HepG2 (cell line): ENCODE data around the gene LCE1C.

Experiments
- ARNT ChIP-seq: fragments of 450-650 bp; IDR thresholded peaks from 2 replicates; pipeline ENCODE4 v1.6.1; 2017
- BCL3 ChIP-seq: sonication (generic); formaldehyde crosslinking; IDR thresholded peaks from 2 replicates; pipeline ENCODE4 v1.5.1; 2020; ENCODE audit warnings: mild to moderate bottlenecking, missing genetic modification reagents, moderate library complexity
- BRCA1 ChIP-seq: sonication (generic); formaldehyde crosslinking; IDR thresholded peaks from 2 replicates; pipeline ENCODE4 v1.4.0; 2020; ENCODE audit warnings: missing genetic modification reagents
- CTCF ChIP-seq: sonication (generic); formaldehyde crosslinking; IDR thresholded peaks from 2 replicates; pipeline ENCODE4 v1.5.0; 2020; ENCODE audit warnings: mild to moderate bottlenecking, missing genetic modification reagents, moderate library complexity
- FOXP4 ChIP-seq: sonication (generic); formaldehyde crosslinking; IDR thresholded peaks from 2 replicates; pipeline ENCODE4 v1.4.0; 2020; ENCODE audit warnings: missing genetic modification reagents
- HDAC1 ChIP-seq: sonication (generic); formaldehyde crosslinking; IDR thresholded peaks from 2 replicates; pipeline ENCODE4 v1.5.1; 2020; ENCODE audit warnings: mild to moderate bottlenecking, missing genetic modification reagents
- HDAC2 ChIP-seq: sonication (generic); formaldehyde crosslinking; IDR thresholded peaks from 2 replicates; pipeline ENCODE4 v1.4.0; 2020; ENCODE audit warnings: missing genetic modification reagents
- NBN ChIP-seq: fragments of 450-650 bp; conservative IDR thresholded peaks from 2 replicates; pipeline ENCODE4 v1.6.1; 2017
- PREB ChIP-seq: sonication (generic); formaldehyde crosslinking; IDR thresholded peaks from 2 replicates; pipeline ENCODE4 v1.4.0; 2020; ENCODE audit warnings: missing genetic modification reagents
- RAD21 ChIP-seq: fragments of 450-650 bp; formaldehyde crosslinking; IDR thresholded peaks from 2 replicates; pipeline ENCODE4 v1.5.0; 2020; ENCODE audit warnings: mild to moderate bottlenecking
- RBAK ChIP-seq: sonication (generic); formaldehyde crosslinking; IDR thresholded peaks from 2 replicates; pipeline ENCODE4 v1.5.1; 2020; ENCODE audit warnings: mild to moderate bottlenecking, missing genetic modification reagents
- ZBTB8A ChIP-seq: sonication (generic); formaldehyde crosslinking; IDR thresholded peaks from 2 replicates; pipeline ENCODE4 v1.4.0; 2020; ENCODE audit warnings: mild to moderate bottlenecking, low read depth, missing genetic modification reagents, borderline replicate concordance
- ZFAT ChIP-seq: sonication (generic); formaldehyde crosslinking; conservative IDR thresholded peaks from 2 replicates; pipeline ENCODE4 v1.8.1; 2023; ENCODE audit warnings: missing genetic modification reagents, inconsistent platforms
- ZNF253 ChIP-seq: sonication (generic); formaldehyde crosslinking; IDR thresholded peaks from 2 replicates; pipeline ENCODE4 v1.8.0; 2022; ENCODE audit warnings: mild to moderate bottlenecking, missing genetic modification reagents, borderline replicate concordance

- TF ChIP-seq CTCF (CRISPR knock-in tag) (no peak), RBAK (CRISPR knock-in tag) (no peak), ZNF253 (no peak), ZFAT (CRISPR knock-in tag) (no peak), BCL3 (CRISPR knock-in tag) (no peak), FOXP4 (CRISPR knock-in tag) (no peak), BRCA1 (no peak), ARNT (no peak), ZBTB8A (CRISPR knock-in tag) (no peak), NBN (no peak), HDAC2 (CRISPR knock-in tag) (no peak), RAD21 (no peak), HDAC1 (no peak), PREB (CRISPR knock-in tag) (no peak)
Observed at GRCh38 chr1:152756872-152757271, 49.6 kb downstream of the LCE1C start.
